HepG2 (cell line): ENCODE data around the gene TMEM8B. TPM values are rescaled to one million over a fixed set of nuclear protein-coding genes. Genes with fewer than 3 reads are reported as not detected.

Experiments
- ATAC-seq: fragments of 200-7000 bp; cut with Tn5 transposase; 3 replicates; pipeline ENCODE4 v1.9.1; 2020; ENCODE audit warnings: mild to moderate bottlenecking, moderate library complexity
- BruUV-seq: library from RNA; stranded (reverse); fragments of 400-500 nt; replicated peaks from 2 replicates; lab custom pipeline; 2021; lab: Mats Ljungman, UMichigan
- CTCF ChIA-PET: fragments of 300-600 bp; formaldehyde crosslinking; extraction: SDS; loops from one replicate; lab custom pipeline; 2021; ENCODE audit warnings: low total read pairs, inconsistent platforms, low intra/inter-chr PET ratio; lab: Yijun Ruan, JAX
- POLR2A ChIA-PET: fragments of 350-600 bp; sonication (Branson Sonifier 250); formaldehyde crosslinking; loops from one replicate; lab custom pipeline; 2020; ENCODE audit warnings: antibody characterized with exemption, inconsistent platforms; lab: Yijun Ruan, JAX
- DNase-seq: peaks from one replicate; pipeline ENCODE4 v3.0.0-alpha.2; 2015; ENCODE audit warnings: low spot score
- FAIRE-seq: peaks from 3 replicates; lab custom pipeline; 2011; peaks lifted over from hg19 to GRCh38; lab: Jason Lieb, UNC
- H2AFZ ChIP-seq: one replicate; pipeline ENCODE4 v1.6.1; 2011; ENCODE audit warnings: low read length, inconsistent platforms
- H3K27ac ChIP-seq: fragments of 300-600 bp; 3 replicates; pipeline ENCODE4 v1.8.0; 2011; ENCODE audit warnings: mixed run types, mild to moderate bottlenecking, mixed read lengths, low read length, inconsistent platforms; ENCODE audit not compliant: insufficient read depth; ENCODE audit errors: extremely low read length
- H3K27me3 ChIP-seq, 2 experiments: fragments of 200-600 bp in 1 of 2; 2 replicates in 1 of 2; 3 replicates in 1 of 2; pipeline versions ENCODE4 v1.6.0 to v1.8.0; 2011; ENCODE audit warnings: low read length in 2 of 2, mild to moderate bottlenecking in 2 of 2, moderate library complexity in 2 of 2, inconsistent platforms in 1 of 2; ENCODE audit not compliant: insufficient read depth in 2 of 2, control insufficient read depth in 1 of 2
- H3K36me3 ChIP-seq, 2 experiments: fragments of 200-600 bp in 1 of 2; replicated peaks in 1 of 2; 2 replicates in 1 of 2; 3 replicates in 1 of 2; pipeline versions ENCODE4 v1.5.1 to v1.8.0; 2011; ENCODE audit warnings: low read length in 2 of 2, inconsistent platforms in 1 of 2; ENCODE audit not compliant: insufficient read depth in 2 of 2, control insufficient read depth in 1 of 2
- H3K4me1 ChIP-seq: 2 replicates; pipeline ENCODE4 v1.5.1; 2012; ENCODE audit warnings: low read length, inconsistent platforms; ENCODE audit not compliant: insufficient read depth
- H3K4me2 ChIP-seq: 2 replicates; pipeline ENCODE4 v1.6.0; 2011; ENCODE audit warnings: low read depth, low read length, inconsistent platforms
- H3K4me3 ChIP-seq, 3 experiments: fragments of 200-600 bp in 1 of 3; sonication (generic), shearing (Covaris generic) in 1 of 3; replicated peaks in 1 of 3; 2 replicates each; pipeline ENCODE4 v1.5.1; 2011 to 2016; ENCODE audit warnings: low read length in 3 of 3, inconsistent platforms in 2 of 3, low read depth in 2 of 3, mild to moderate bottlenecking in 2 of 3, control low read depth in 1 of 3, mixed read lengths in 1 of 3; ENCODE audit not compliant: insufficient read depth in 1 of 3
- H3K79me2 ChIP-seq: one replicate; pipeline ENCODE4 v1.6.1; 2011; ENCODE audit warnings: low read length, inconsistent platforms; ENCODE audit not compliant: insufficient read depth
- H3K9ac ChIP-seq: 2 replicates; pipeline ENCODE4 v1.6.0; 2011; ENCODE audit warnings: mild to moderate bottlenecking, low read depth, low read length, inconsistent platforms; ENCODE audit not compliant: insufficient read depth
- H3K9me3 ChIP-seq: 2 replicates; pipeline ENCODE4 v1.5.1; 2012; ENCODE audit warnings: mild to moderate bottlenecking, low read length
- H4K20me1 ChIP-seq: 2 replicates; pipeline ENCODE4 v1.6.0; 2011; ENCODE audit warnings: inconsistent platforms, mild to moderate bottlenecking, low read length, moderate library complexity; ENCODE audit not compliant: insufficient read depth
- HOXA9 ChIP-seq: sonication (generic); formaldehyde crosslinking; IDR thresholded peaks from 2 replicates; pipeline ENCODE4 v1.8.1; 2022; ENCODE audit warnings: missing genetic modification reagents, mild to moderate bottlenecking, moderate library complexity, borderline replicate concordance
- NFIB ChIP-seq: sonication (generic); formaldehyde crosslinking; IDR thresholded peaks from 2 replicates; pipeline ENCODE4 v1.9.0; 2021; ENCODE audit warnings: missing genetic modification reagents, mild to moderate bottlenecking, borderline replicate concordance
- NR2C2 ChIP-seq: sonication (generic); formaldehyde crosslinking; IDR thresholded peaks from 2 replicates; pipeline ENCODE4 v1.4.0; 2020; ENCODE audit warnings: missing genetic modification reagents, mild to moderate bottlenecking, moderate library complexity, borderline replicate concordance
- RAD21 ChIP-seq: fragments of 450-650 bp; formaldehyde crosslinking; IDR thresholded peaks from 2 replicates; pipeline ENCODE4 v1.5.0; 2020; ENCODE audit warnings: mild to moderate bottlenecking
- ZNF775 ChIP-seq: sonication (generic); formaldehyde crosslinking; IDR thresholded peaks from 2 replicates; pipeline ENCODE4 v1.4.0; 2020; ENCODE audit warnings: missing genetic modification reagents, mild to moderate bottlenecking, moderate library complexity, borderline replicate concordance
- WGBS: methylation state at CpG from one replicate; pipeline ENCODE4 v1.1.6; 2017; ENCODE audit warnings: low lambda C conversion rate; 5-methylcytosine and 5-hydroxymethylcytosine counted together
- in situ Hi-C: cut with HindIII; loops from 2 replicates; pipeline ENCODE4 v1.10.0; 2017; ENCODE audit warnings: low pct_unique_long_range_greater_than_20kb; ENCODE audit not compliant: extremely low pct_ligation_motif_present
- intact Hi-C: fragments of 100-400 bp; cut with micrococcal nuclease; formaldehyde crosslinking; loops from one replicate; pipeline ENCODE4 v1.10.0; 2022; ENCODE audit not compliant: unreplicated experiment
- polyA plus RNA-seq, 8 experiments: library from polyadenylated mRNA; depleted of rRNA in 3 of 8; stranded (reverse) in 7 of 8; unstranded in 1 of 8; fragments of >200 nt; fragmentation: Illumina TruSeq in 4 of 8; extraction: Trizol in 4 of 8; gene quantifications; 2 replicates each; pipeline versions ENCODE4 v1.2.1 to v1.2.3, GENCODE V29; 2011 to 2016; ENCODE audit warnings: low read depth in 4 of 8, missing spikeins in 1 of 8, mixed read lengths in 1 of 8; ENCODE audit not compliant: insufficient read depth in 1 of 8
- total RNA-seq, 5 experiments: library from RNA; depleted of rRNA; stranded (reverse); fragments of >200 nt; fragmentation: Illumina TruSeq; extraction: Trizol; gene quantifications; 2 replicates each; pipeline ENCODE4 v1.2.3, GENCODE V29; 2016; ENCODE audit warnings: low read depth in 1 of 5
- TF ChIP-seq, protein P1 (sequence below): sonication (generic); formaldehyde crosslinking; IDR thresholded peaks from 2 replicates; pipeline ENCODE4 v1.4.0; 2020; ENCODE audit warnings: missing genetic modification reagents, borderline replicate concordance
- TF ChIP-seq, protein P2 (sequence below): sonication (generic); formaldehyde crosslinking; IDR thresholded peaks from 2 replicates; pipeline ENCODE4 v1.5.0; 2020; ENCODE audit warnings: mild to moderate bottlenecking, missing genetic modification reagents, moderate library complexity

The TMEM8B gene
- total and polyA plus RNA-seq, 2 of the 13 experiments (the other 11 are each of a cell fraction or from before 2014, with no cell fraction given): 2.1 to 2.7 TPM

DNA sequence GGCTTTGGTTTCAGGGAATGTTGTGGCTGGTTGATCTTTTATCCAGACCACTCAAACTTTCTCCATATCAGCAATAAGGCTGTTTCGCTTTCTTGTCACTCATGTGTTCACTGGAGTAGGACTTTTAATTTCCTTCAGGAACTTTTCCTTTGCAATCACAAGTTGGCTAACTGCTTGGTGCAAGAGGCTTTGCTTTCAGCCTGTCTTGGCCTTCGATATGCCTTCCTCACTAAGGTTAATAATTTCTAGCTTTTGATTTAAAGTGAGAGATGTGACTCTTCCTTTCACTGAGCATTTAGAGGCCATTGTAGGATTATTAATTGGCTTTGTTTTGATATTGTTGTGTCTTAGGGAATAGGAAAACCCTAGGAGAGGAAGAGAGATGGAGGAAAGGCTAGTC, 70.0 kb downstream of the TMEM8B start:
- Histone ChIP-seq H3K36me3 (no peaks in the 10 kb centered on the region), H3K4me3 (no peak overlapping the region), H4K20me1 (no peaks in the 10 kb centered on the region), H3K27ac (no peak overlapping the region), H3K27me3 (no peaks in the 10 kb centered on the region; a peak in 1 of 5 replicates), H3K9me3 (no peaks in the 10 kb centered on the region), H3K9ac (no peak overlapping the region), H2AFZ (no peak overlapping the region), H3K4me2 (no peak overlapping the region), H3K4me1 (peaks cover 13% of the 10 kb centered on the region), H3K79me2 (no peaks in the 10 kb centered on the region)
- TF ChIP-seq NR2C2 (CRISPR knock-in tag) (no peak), ZNF775 (no peak), NFIB (CRISPR knock-in tag) (no peak), HOXA9 (CRISPR knock-in tag) (no peak), RAD21 (CRISPR knock-in tag) (no peak)
- TF ChIP-seq, protein P1, sequence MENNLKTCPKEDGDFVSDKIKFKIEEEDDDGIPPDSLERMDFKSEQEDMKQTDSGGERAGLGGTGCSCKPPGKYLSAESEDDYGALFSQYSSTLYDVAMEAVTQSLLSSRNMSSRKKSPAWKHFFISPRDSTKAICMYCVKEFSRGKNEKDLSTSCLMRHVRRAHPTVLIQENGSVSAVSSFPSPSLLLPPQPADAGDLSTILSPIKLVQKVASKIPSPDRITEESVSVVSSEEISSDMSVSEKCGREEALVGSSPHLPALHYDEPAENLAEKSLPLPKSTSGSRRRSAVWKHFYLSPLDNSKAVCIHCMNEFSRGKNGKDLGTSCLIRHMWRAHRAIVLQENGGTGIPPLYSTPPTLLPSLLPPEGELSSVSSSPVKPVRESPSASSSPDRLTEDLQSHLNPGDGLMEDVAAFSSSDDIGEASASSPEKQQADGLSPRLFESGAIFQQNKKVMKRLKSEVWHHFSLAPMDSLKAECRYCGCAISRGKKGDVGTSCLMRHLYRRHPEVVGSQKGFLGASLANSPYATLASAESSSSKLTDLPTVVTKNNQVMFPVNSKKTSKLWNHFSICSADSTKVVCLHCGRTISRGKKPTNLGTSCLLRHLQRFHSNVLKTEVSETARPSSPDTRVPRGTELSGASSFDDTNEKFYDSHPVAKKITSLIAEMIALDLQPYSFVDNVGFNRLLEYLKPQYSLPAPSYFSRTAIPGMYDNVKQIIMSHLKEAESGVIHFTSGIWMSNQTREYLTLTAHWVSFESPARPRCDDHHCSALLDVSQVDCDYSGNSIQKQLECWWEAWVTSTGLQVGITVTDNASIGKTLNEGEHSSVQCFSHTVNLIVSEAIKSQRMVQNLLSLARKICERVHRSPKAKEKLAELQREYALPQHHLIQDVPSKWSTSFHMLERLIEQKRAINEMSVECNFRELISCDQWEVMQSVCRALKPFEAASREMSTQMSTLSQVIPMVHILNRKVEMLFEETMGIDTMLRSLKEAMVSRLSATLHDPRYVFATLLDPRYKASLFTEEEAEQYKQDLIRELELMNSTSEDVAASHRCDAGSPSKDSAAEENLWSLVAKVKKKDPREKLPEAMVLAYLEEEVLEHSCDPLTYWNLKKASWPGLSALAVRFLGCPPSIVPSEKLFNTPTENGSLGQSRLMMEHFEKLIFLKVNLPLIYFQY (CRISPR knock-in tag): no peak
- TF ChIP-seq, protein P2, sequence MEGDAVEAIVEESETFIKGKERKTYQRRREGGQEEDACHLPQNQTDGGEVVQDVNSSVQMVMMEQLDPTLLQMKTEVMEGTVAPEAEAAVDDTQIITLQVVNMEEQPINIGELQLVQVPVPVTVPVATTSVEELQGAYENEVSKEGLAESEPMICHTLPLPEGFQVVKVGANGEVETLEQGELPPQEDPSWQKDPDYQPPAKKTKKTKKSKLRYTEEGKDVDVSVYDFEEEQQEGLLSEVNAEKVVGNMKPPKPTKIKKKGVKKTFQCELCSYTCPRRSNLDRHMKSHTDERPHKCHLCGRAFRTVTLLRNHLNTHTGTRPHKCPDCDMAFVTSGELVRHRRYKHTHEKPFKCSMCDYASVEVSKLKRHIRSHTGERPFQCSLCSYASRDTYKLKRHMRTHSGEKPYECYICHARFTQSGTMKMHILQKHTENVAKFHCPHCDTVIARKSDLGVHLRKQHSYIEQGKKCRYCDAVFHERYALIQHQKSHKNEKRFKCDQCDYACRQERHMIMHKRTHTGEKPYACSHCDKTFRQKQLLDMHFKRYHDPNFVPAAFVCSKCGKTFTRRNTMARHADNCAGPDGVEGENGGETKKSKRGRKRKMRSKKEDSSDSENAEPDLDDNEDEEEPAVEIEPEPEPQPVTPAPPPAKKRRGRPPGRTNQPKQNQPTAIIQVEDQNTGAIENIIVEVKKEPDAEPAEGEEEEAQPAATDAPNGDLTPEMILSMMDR (CRISPR knock-in tag): no peak
- FAIRE-seq (no peak), ATAC-seq (no peak), DNase-seq (no peak)
- WGBS: 30% methylated on average over 2 of the region's 2 CpGs
- intact Hi-C loops (no loop called here), in situ Hi-C loops (no loop called here)
- no TSS peak for BruUV-seq
- CTCF ChIA-PET: no interaction called here
- POLR2A ChIA-PET: no interaction called here
